GM23338 (cell line): ENCODE results near the gene JMJD7.

ENCODE experiments used
- CREB1 ChIP-seq: fragments of 250-450 bp; sonication (Bioruptor Pico); IDR thresholded peaks from 2 replicates; pipeline ENCODE4 v1.5.0; 2020; ENCODE audit warnings: low read depth, mild to moderate bottlenecking, moderate library complexity
- CTCF ChIP-seq, 2 experiments: fragments of 200-600 bp in 1 of 2; sonication (generic) in 1 of 2; conservative IDR thresholded peaks; 2 replicates each; pipeline versions ENCODE4 v1.5.1 to v1.6.1; 2016 to 2017; ENCODE audit warnings: antibody characterized with exemption in 2 of 2, low read depth in 2 of 2, mild to moderate bottlenecking in 2 of 2, moderate library complexity in 1 of 2
- EZH2 ChIP-seq: fragments of 200-600 bp; sonication (generic); IDR thresholded peaks from one replicate; pipeline ENCODE4 v1.8.0; 2017; ENCODE audit warnings: antibody characterized with exemption, mild to moderate bottlenecking, low read depth; ENCODE audit not compliant: unreplicated experiment
- EZH2phosphoT487 ChIP-seq: fragments of 200-600 bp; sonication (generic); IDR thresholded peaks from one replicate; pipeline ENCODE4 v1.8.1; 2018; ENCODE audit warnings: antibody characterized with exemption; ENCODE audit not compliant: unreplicated experiment
- JUNB ChIP-seq: IDR thresholded peaks from one replicate; pipeline ENCODE4 v1.6.1; 2016; ENCODE audit warnings: antibody characterized with exemption; ENCODE audit not compliant: unreplicated experiment
- NANOG ChIP-seq: IDR thresholded peaks from 2 replicates; pipeline ENCODE4 v1.6.1; 2016; ENCODE audit warnings: antibody characterized with exemption, borderline replicate concordance
- POLR2AphosphoS5 ChIP-seq: IDR thresholded peaks from 2 replicates; pipeline ENCODE4 v1.6.1; 2016; ENCODE audit warnings: antibody characterized with exemption, low read depth
- REST ChIP-seq: IDR thresholded peaks from one replicate; pipeline ENCODE4 v1.6.1; 2018; ENCODE audit warnings: antibody characterized with exemption; ENCODE audit not compliant: unreplicated experiment
- STAT1 ChIP-seq: IDR thresholded peaks from one replicate; pipeline ENCODE4 v1.6.1; 2016; ENCODE audit warnings: antibody characterized with exemption; ENCODE audit not compliant: unreplicated experiment
- ZNF331 ChIP-seq: fragments of 250-450 bp; sonication (Bioruptor Pico); IDR thresholded peaks from 2 replicates; pipeline ENCODE4 v1.5.0; 2020; ENCODE audit warnings: low read depth, mild to moderate bottlenecking, moderate library complexity
- ZNF462 ChIP-seq: fragments of 250-450 bp; sonication (Bioruptor Pico); IDR thresholded peaks from 2 replicates; pipeline ENCODE4 v1.5.0; 2020; ENCODE audit warnings: mild to moderate bottlenecking, moderate library complexity

GRCh38 chr15:41834096-41834495 lies 6.2 kb downstream of the JMJD7 start:
- TF ChIP-seq CTCF (conservative IDR thresholded peaks at IDR 0.05; ENCODE audit: low read depth in 2 of 2): no peak
- no peak for TF ChIP-seq NANOG
- no peak for TF ChIP-seq POLR2AphosphoS5
- TF ChIP-seq EZH2: no peak
- no peak for TF ChIP-seq EZH2phosphoT487
- TF ChIP-seq CREB1 (CRISPR knock-in tag): no peak
- no peak for TF ChIP-seq ZNF331
- no peak for TF ChIP-seq JUNB
- no peak for TF ChIP-seq REST
- no peak for TF ChIP-seq ZNF462 (CRISPR knock-in tag)
- TF ChIP-seq STAT1: no peak
